ENCODE data around the gene FHL1.
"Not testable (repeated sequence)": the region's sequence is repeated elsewhere in the genome, so short reads cannot be mapped to it uniquely, and the experiment has no call there.

The FHL1 gene

DNA sequence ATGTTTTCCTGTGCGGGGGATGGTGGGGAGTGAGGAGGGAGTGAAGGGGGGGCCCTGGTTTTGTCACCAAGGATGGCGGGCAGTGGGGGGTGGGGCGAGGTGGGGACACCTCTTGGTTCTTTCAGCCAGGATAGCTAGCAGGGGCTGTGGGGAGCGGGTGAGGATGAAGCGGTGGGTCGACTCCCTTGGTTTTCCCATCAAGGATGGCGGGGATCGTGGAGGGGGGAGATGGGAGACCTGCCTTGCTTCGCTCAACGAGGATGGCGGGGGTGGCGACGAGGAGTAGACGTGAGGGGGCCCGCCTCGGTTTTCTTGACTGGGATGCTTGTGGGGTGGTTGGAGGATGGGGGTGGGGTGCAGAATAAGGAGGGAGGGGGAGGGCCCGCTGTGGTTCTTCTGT, 643 bp downstream of the FHL1 start:
- no peak for DNase-seq (ENCODE audit: low spot score)

DNA sequence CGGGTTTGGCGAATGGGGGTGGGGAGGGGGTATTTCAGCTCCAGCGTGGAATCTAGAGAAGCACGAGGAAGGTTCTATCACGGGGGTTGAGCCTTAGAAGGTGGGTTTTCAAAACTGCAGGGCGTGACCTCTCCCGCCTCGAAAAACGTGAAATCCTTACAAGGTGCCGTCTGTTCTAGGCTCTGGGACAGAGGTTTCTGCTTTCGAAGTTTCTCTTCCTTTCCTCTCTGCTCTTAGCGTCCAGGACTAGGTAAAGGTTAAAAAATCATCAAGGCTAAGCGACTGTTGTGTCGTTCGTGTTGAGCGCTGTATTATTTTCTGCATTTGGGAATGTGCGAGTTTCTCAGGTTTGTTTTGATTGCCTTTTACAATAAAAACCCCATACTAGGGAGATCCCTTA, 1.1 kb downstream of the FHL1 start:
- DNase-seq (ENCODE audit: low spot score): no peak

DNA sequence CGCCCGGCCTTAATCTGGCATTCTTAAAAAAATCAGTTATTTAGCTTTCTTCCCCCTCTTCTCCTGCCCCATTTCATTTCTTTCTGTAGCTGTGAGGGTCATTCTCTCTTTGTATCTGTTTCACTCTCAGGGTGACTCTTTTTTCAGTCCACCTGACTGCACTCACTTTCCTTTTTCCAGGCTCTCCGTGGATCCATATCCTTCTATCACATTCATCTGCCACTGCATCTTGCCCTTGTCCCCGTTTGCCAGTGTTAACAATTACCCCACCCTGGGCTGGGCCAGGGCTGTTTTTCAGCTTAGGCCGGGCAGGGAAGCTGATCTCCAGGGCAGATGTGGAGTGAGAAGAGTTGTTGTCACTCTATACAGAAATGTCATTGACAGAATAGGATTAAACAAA, 7.7 kb downstream of the FHL1 start:
- DNase-seq (ENCODE audit: low spot score): no peak

- DNase-seq (ENCODE audit: low spot score): no peak
Measured at GRCh38 chrX:136156560-136157117, 9.3 kb downstream of the FHL1 start.

- no peak for DNase-seq (ENCODE audit: low spot score)
Measured at GRCh38 chrX:136157187-136157586, 9.9 kb downstream of the FHL1 start.

DNA sequence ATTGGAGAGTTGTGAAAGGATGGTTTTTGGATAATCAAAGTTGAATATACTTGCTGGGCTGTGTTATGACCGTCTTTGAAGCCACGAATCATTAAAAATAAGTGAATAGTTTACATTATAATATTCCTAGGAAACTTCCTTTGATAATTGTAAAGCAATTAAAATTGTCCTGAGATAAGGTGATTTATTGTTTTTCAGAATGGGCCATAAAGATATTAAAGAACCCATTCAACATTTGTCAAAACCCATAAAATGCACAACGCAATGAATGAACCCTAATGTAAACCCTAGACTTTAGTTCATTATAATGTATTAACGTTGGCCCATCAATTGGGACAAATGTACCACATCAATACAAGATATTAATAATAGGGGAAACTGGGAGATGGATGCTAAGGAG, 11.4 kb downstream of the FHL1 start:
- no peak for DNase-seq (ENCODE audit: low spot score)

DNA sequence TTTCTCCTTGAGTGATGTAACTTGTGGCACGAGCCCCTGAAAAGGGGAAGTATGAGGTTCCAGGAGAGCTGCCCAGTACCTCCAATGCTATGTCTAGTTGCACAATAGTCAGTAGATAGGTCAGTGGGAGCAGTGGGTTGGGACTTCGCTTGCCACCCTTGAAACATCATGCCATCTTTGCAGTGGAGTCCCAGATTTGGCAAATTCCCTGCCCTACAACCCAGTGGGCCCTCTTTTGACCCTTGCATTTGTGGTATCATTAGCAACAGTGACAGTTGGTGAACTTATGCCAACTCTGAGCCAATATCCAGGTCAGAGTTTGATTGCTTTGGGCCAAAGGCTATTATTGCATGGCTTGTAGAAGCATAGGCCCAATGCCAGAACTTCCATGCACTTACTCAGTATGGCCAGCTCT, 12.3 kb downstream of the FHL1 start:
- DNase-seq (ENCODE audit: low spot score): no peak

DNA sequence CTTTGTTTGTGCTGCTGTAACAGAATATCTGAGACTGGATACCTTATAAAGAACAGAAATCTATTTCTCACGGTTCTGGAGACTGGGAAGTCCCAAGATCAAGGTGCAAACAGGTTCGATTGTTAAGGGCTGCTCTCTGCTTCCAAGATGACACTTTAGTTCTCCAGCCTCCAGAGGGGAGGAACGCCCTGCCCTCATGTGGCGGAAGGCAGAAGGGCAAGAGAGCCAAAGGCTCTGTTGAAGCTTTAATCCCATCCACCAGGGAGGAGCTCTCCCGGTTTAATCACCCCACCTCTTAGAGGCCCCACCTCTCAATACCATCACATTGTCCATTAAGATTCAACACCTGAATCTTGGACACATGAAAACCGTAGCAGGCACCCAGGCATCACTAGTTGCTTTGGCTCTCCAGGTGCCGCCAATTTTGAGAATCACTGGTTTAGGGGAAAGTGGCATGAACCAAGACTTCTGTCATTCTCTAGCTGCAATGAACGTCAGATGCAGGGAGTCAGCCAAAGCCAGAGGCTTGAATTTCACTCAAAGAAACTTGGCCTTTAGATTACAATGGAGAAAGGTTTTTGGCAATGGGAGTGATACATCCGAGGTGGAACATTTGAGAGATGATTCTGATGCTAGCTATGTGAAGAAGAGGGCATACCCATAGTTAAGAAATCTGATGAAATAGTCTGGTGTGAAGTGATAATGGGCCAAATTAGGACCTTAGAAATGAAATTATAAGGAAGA, 15.7 kb downstream of the FHL1 start:
- DNase-seq (ENCODE audit: low spot score): no peak

DNA sequence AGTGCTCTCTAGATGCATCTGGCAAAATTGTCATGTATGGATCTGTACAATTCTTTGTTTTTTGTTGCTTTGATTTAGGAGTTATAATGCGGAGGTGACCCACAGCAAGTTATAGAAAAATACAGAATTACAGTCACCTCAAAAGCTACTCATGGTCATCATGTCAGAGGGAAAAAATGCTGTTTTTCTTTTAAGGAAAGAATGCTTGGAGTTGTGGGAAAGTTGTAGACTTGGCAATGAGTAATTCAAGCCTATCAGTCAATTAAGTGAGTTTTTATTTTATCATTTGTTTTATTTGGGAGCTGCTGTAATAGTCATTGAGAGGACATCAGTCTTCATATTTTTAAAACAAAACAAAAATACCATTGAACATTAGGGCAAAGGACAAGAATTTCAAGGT, 16.4 kb downstream of the FHL1 start:
- DNase-seq (ENCODE audit: low spot score): no peak

- DNase-seq (ENCODE audit: low spot score): no peak
Measured at GRCh38 chrX:136165406-136165805, 18.1 kb downstream of the FHL1 start.

DNA sequence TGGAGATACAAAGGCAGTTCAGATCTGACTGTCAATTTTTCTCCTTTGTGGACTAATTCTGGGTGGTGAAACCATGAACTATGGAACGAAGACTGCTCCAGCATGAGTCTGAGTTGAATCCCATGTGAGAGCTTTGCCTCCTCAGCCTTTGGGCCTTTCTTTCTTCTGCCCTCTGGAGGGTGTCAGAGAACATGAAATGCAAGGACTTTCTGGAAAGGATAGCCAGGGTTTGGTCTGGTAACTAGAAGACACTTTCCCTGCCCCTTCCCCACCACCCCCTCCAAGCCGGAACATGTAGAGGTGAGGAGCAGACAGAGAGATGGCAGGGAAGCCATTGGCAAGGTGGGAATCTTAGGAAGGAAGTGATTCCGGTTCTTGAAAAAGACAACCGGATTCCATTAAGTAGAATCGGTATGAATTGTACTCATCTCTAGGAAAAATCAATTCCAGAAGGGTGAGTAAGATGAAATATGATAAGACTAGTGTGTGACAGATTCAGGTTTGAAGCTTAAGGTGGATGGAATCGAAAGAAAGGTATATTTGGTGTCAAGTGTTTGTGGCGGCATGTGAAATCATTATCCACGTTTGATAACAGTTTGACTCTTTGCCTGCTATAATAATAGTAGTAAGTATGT, 19.0 kb downstream of the FHL1 start:
- no peak for DNase-seq (ENCODE audit: low spot score)

DNA sequence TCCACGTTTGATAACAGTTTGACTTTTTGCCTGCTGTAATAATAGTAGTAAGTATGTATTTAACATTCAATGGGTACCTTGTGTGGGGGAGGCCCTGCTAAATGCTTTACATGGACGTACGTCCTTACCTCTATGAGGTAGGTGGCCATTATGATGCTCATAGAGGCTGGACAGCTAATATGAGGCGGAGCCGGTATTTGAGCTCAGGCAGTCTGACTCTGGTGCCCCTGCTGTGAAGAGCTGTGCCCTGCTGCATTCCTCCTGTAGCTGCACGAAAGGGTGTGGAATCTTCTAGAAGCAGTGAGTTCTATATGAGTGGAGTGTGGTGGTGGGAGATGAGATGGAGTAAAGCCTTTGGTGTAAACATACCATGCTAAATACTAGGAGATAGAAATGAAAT, 20.7 kb downstream of the FHL1 start:
- not testable (repeated sequence) for DNase-seq (ENCODE audit: low spot score)

GRCh38 chrX:136168929-136169735, 21.8 kb downstream of the FHL1 start:
- peak; percentile 45 for DNase-seq (ENCODE audit: low spot score)

DNA sequence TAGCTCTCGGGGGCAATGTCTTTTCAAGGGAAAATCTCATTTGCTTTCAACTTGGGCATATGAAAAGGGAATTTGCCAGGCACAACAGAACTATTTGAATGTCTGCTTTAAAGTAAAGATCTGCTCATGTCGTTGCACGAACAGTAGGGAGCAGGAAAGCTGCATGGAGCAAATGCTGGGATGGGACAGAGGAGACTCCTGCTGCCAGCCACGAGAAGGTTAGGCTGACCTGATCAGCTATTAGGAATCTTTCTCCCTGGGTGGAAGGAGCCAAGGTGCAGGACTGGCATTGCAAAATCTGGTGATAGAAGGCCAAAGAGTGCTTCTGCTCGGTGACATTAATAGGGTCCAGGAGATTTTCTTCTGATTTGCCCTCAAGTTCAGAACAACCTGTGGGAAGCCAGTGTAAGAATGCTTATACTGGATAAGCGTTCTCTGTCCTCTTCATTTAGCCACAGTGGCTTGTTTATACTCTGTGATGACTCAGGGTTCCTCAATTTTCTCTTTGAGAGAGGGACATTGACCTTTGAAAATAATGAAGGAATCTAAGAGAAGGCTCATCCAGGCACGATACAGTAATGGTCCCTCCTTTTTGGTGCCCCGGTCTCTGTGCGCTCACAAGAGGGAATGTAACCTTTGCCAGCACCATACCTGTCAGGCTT, 22.9 kb downstream of the FHL1 start:
- DNase-seq (ENCODE audit: low spot score): no peak

GRCh38 chrX:136171420-136171819, 24.1 kb downstream of the FHL1 start:
- DNase-seq (ENCODE audit: low spot score): no peak

DNA sequence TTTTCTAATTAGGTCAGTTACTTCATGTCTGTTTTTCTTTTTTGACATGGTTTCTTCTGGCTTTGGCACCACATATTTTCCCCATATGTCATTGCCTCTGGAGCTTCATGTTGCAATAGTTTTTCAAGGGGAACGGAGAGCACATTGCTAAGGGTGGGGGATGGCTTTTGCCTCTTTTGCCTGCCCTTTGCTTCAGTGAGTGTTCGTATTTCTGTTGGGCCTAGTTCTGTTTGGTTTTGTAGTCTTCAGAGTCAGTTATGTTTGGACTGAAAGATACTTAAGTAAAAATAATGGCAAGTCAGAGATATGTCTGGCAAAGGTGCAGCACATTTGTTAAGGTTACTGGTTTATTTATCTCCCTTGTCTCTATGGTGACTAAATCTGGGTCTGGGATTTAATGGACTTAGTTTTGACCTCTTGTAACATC, 29.1 kb downstream of the FHL1 start:
- no peak for DNase-seq (ENCODE audit: low spot score)

- DNase-seq (ENCODE audit: low spot score): no peak
Measured at GRCh38 chrX:136179133-136179532, 31.8 kb downstream of the FHL1 start.

DNA sequence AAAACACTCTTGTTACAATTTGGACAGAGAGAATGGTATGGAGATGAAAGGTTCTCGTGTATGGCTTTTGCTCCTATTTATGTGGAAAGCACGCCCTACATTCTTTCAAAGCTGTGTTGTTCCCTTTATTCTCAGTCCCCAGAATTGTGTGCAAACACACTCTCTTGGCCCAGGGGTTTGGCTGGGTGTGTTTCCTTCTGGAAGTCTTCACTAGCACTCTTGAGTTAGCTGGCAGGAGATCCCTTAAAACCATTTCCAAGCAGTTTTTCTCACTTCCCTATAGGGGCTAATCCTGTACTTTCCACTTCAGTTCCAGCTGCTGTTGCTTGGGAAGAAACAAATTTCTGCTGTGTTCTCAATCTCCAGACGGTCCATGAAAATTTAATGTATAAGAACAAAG, 35.1 kb downstream of the FHL1 start:
- no peak for DNase-seq (ENCODE audit: low spot score)

GRCh38 chrX:136183172-136183571, 35.8 kb downstream of the FHL1 start:
- DNase-seq (ENCODE audit: low spot score): no peak

DNA sequence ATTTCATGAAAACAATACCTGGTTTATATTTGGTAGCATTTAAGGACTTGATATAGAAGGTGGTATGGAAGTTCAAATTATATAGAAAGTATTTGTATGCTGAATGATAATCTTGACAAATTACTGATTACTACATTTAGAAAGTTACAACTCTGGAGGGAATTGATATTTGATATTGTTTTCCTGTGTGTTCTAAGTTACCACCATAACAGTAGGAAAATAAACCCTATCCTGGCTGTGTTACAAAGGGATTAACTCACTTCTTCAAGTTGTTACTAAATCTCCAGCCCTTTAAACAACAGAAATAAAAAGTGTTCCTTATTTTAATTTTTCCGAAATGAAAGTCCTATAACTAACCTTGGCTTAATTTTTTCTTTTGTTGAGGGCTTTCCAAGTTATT, 36.6 kb downstream of the FHL1 start:
- no peak for DNase-seq (ENCODE audit: low spot score)

GRCh38 chrX:136185401-136186022, 38.2 kb downstream of the FHL1 start:
- no peak for DNase-seq (ENCODE audit: low spot score)

- no peak for DNase-seq (ENCODE audit: low spot score)
Measured at GRCh38 chrX:136186023-136186413, 38.7 kb downstream of the FHL1 start.

All from Ammon's horn (tissue), 1 donor.